ENCODE measurements around the gene KCTD20.

GRCh38 chr6:36493859-36494258 lies 51.1 kb downstream of the KCTD20 start:
- TF ChIP-seq CTCF (conservative IDR thresholded peaks at IDR 0.05; ENCODE audit: low read length) (no peak), EZH2phosphoT487 (IDR thresholded peaks at IDR 0.05; ENCODE audit: borderline replicate concordance) (no peak)
